ENCODE measurements around the gene PLXNA3.

DNA sequence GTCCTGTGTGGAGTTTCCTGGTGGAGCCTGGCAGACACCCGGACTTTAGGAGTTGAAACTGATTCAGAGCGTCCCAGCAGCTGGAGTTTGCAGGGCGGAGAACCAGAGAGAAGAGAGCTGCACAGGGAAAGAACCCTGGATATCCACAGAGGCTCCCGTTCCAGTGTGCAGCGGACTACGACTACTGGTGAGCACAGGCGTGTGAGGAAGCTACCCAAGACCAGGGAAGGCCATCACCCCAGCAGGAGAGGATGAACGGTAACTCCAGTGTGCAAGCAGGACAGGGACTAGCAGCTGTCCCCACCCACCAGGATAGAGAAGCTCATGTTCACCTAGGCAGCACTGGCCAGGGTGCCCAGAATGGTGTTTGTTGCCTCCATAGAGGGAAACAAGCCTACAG is 18.7 kb downstream of the PLXNA3 start:
- TF ChIP-seq, protein P1, sequence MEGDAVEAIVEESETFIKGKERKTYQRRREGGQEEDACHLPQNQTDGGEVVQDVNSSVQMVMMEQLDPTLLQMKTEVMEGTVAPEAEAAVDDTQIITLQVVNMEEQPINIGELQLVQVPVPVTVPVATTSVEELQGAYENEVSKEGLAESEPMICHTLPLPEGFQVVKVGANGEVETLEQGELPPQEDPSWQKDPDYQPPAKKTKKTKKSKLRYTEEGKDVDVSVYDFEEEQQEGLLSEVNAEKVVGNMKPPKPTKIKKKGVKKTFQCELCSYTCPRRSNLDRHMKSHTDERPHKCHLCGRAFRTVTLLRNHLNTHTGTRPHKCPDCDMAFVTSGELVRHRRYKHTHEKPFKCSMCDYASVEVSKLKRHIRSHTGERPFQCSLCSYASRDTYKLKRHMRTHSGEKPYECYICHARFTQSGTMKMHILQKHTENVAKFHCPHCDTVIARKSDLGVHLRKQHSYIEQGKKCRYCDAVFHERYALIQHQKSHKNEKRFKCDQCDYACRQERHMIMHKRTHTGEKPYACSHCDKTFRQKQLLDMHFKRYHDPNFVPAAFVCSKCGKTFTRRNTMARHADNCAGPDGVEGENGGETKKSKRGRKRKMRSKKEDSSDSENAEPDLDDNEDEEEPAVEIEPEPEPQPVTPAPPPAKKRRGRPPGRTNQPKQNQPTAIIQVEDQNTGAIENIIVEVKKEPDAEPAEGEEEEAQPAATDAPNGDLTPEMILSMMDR (IDR thresholded peaks at IDR 0.05), result no peak
- TF ChIP-seq EP300 (IDR thresholded peaks at IDR 0.05) (no peak), POLR2A (IDR thresholded peaks at IDR 0.05) (no peak)
